LNCaP clone FGC (cell line): ENCODE results near the gene CA11.
A peak's percentile ranks its signal among the peaks of the same experiment; 100 is the strongest.

Experiments
- DNase-seq: peaks from one replicate; pipeline ENCODE4 v3.0.0-alpha.2; 2011; ENCODE audit warnings: low read depth
- H3K4me3 ChIP-seq: 2 replicates; pipeline ENCODE4 v1.5.1; 2011; ENCODE audit warnings: mild to moderate bottlenecking, low read depth, low read length, control low read depth
- CTCF ChIP-seq: IDR thresholded peaks from 2 replicates; pipeline ENCODE4 v1.5.1; 2012; ENCODE audit warnings: mild to moderate bottlenecking; ENCODE audit not compliant: control insufficient read depth, insufficient read depth; ENCODE audit errors: extremely low read depth

CA11 gene

DNA sequence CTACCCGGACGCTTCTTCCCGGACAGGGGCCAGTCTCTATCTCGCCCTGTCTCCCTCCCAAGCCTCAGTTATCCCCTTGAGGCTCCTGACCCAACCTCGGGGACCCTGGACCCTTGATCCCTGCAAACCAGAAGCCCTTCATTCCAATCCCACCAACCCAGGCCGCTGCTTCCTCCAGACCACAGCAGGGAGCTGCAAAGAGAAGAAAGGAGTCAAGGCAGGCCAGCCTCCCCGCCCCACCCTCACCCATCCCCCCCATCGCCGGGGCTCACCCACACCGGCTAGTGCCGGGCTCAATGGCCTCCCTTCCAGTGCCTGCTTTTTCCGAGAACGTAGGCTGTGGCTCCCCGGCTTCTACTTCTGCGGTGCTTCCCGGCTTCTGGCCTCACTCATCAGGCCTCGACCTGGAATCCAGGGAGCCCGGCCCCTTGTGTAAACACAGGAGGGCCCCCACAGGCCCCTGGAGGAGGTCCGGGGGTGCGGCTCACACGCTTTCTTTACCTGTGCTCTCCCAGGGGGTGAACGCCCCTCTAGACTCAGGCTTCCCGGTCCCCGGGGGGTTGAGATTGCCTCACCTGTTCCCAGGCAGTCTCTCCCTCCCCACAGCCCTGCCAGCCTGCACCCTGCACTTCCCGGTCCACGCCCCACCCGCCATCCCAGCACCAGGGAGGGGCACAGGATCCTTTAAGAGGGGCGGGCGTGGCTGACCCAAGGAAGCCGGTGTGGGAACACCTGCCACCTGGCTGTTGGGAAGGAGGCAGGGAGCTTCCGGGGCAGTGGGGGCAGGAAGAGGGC, 31.4 kb downstream of the CA11 start, which contains the start of gene FAM83E:
Gene FAM83E, minus strand, starts transcription at position 641 of the 795 bp plus-strand sequence. CDS start 1,704 bp downstream, outside the sequence.
- DNase-seq, result no peak
- no peak for TF ChIP-seq CTCF
- H3K4me3 ChIP-seq, result no peak within 1 kb of the TSS; the same call in 1 of the 2 replicates

DNA sequence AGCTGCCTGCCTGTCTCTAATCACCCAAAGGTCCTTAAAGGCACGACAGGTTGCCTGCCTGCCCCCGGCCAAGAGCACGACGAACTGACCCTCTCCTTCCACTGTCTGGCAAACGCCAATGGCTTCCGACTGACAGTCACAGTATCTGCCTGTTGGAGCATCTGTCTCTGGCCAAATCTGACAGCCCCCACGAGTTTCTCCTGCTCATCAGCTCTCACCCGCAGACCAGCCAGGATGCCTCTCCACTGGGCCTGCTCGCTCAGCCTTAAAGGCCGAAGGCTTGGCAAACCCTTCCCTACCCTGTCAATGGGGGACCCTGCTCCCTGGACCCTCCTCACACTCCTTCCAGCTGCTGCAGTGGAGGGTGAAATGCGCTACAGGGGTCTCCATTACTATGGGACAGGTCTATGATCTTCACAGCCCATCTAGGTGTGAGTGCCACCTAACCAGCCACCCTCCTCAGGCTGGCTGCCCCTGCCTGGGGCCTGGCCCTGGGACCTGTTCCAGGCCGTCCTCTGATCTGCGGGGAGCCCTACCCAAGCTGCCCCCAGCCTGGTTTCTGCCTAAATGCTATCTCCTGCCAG, 32.0 kb downstream of the CA11 start:
- no peak for DNase-seq
- H3K4me3 ChIP-seq, result no peak overlapping the region
- TF ChIP-seq CTCF, result no peak

- DNase-seq, result no peak
- no peak overlapping the region for H3K4me3 ChIP-seq
- no peak for TF ChIP-seq CTCF
Measured at GRCh38 chr19:48613024-48613851, 32.7 kb downstream of the CA11 start.

- no peak for DNase-seq
- no peak for TF ChIP-seq CTCF
- H3K4me3 ChIP-seq, result no peak overlapping the region
Measured at GRCh38 chr19:48611872-48612271, 34.1 kb downstream of the CA11 start.

GRCh38 chr19:48609571-48610108, 36.3 kb downstream of the CA11 start:
- H3K4me3 ChIP-seq, result no peak overlapping the region
- no peak for TF ChIP-seq CTCF
- DNase-seq, result no peak

- peak; percentile 47 for TF ChIP-seq CTCF
- H3K4me3 ChIP-seq, result no peak overlapping the region
- no peak for DNase-seq
Measured at GRCh38 chr19:48608798-48609263, 37.2 kb downstream of the CA11 start.
